ENCODE measurements around the gene TSKS. TPM values are rescaled to one million over a fixed set of nuclear protein-coding genes. Genes with fewer than 3 reads are reported as not detected.

Gene TSKS
- total RNA-seq, 1 donor from 2014 or later = not detected

GRCh38 chr19:49713236-49713845 is 49.8 kb downstream of the TSKS start:
- Mint-ChIP-seq H3K9me3 (peaks cover 3% of the 10 kb centered on the region), H3K4me1 (peaks cover 6% of the 10 kb centered on the region), H3K27ac (ENCODE audit: unreplicated experiment) (no peak overlapping the region), H3K27me3 (ENCODE audit: low read depth) (no peaks in the 10 kb centered on the region), H3K4me3 (no peak overlapping the region), H3K36me3 (ENCODE audit: low read depth) (peaks cover 18% of the 10 kb centered on the region)
- TF ChIP-seq CTCF (conservative IDR thresholded peaks at IDR 0.05) = no peak
- no peak for DNase-seq (ENCODE audit: low read depth, low spot score)

- no peak for TF ChIP-seq CTCF (conservative IDR thresholded peaks at IDR 0.05)
- Mint-ChIP-seq H3K36me3 (ENCODE audit: low read depth) (peaks cover 18% of the 10 kb centered on the region), H3K27me3 (ENCODE audit: low read depth) (no peaks in the 10 kb centered on the region), H3K27ac (ENCODE audit: unreplicated experiment) (no peak overlapping the region), H3K4me1 (peaks cover 2% of the 10 kb centered on the region), H3K9me3 (peaks cover 1% of the 10 kb centered on the region), H3K4me3 (no peak overlapping the region)
- peak; percentile 28 for DNase-seq (ENCODE audit: low read depth, low spot score)
Observed at GRCh38 chr19:49712397-49712859, 50.7 kb downstream of the TSKS start.

- Mint-ChIP-seq H3K9me3 (no peaks in the 10 kb centered on the region), H3K4me1 (no peaks in the 10 kb centered on the region), H3K4me3 (no peak overlapping the region), H3K36me3 (ENCODE audit: low read depth) (peaks cover 18% of the 10 kb centered on the region), H3K27me3 (ENCODE audit: low read depth) (no peaks in the 10 kb centered on the region), H3K27ac (ENCODE audit: unreplicated experiment) (no peak overlapping the region)
- TF ChIP-seq CTCF (conservative IDR thresholded peaks at IDR 0.05) = no peak
- no peak for DNase-seq (ENCODE audit: low read depth, low spot score)
Observed at GRCh38 chr19:49710372-49710951, 52.6 kb downstream of the TSKS start.

DNA sequence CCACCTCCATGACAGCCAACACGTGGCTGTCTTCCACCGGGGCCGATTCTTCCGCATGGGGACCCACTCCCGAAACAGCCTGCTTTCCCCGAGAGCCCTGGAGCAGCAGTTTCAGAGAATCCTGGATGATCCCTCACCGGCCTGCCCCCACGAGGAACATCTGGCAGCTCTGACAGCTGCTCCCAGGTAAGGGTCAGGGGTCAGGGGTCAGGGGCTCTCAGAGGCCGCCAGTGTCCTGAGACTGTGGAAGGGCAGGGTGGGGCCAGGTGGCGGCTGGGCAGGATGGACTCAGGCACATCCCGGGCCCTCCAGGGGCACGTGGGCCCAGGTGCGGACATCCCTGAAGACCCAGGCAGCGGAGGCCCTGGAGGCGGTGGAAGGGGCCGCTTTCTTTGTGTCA is 57.2 kb downstream of the TSKS start:
- H3K27ac Mint-ChIP-seq (ENCODE audit: unreplicated experiment) = no peak overlapping the region
- no peaks in the 10 kb centered on the region for H3K4me1 Mint-ChIP-seq
- no peak for DNase-seq (ENCODE audit: low read depth, low spot score)
- H3K4me3 Mint-ChIP-seq = no peak overlapping the region
- H3K36me3 Mint-ChIP-seq (ENCODE audit: low read depth) = peaks cover 13% of the 10 kb centered on the region
- TF ChIP-seq CTCF (conservative IDR thresholded peaks at IDR 0.05) = no peak
- no peaks in the 10 kb centered on the region for H3K27me3 Mint-ChIP-seq (ENCODE audit: low read depth)
- H3K9me3 Mint-ChIP-seq = no peaks in the 10 kb centered on the region

DNA sequence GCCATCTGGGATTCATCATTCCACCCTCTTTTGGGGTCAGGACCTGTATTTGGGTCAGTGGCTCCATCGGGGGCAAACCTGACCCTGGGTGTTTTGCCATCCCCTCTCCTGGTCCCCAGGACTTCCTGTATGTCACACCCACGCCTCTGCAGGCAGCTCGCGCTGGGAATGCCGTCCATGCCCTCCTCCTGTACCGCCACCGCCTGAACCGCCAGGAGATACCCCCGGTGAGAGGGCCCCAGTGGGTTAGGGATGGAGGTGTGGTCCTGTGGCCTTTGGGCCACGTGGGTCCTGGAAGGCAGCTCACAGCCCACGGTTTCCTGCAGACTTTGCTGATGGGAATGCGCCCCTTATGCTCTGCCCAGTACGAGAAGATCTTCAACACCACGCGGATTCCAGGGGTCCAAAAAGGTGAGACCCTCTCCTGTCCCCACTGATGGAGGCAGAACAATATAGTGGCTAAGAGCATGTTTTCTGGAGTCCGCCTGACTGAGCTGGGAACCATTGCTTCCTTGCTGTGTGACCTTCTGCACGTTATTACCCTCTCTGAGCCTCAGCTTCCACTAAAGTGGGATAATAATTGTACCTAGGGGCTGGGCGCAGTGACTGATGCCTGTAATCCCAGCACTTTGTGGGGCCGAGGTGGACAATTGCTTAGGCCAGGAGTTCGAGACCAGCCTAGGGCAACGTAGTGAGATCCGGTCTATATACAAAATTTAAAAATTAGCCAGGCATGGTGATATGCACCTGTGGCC is 58.0 kb downstream of the TSKS start:
- DNase-seq (ENCODE audit: low read depth, low spot score) = no peak
- Mint-ChIP-seq H3K27me3 (ENCODE audit: low read depth) (no peaks in the 10 kb centered on the region), H3K9me3 (no peaks in the 10 kb centered on the region), H3K27ac (ENCODE audit: unreplicated experiment) (no peak overlapping the region), H3K4me1 (no peaks in the 10 kb centered on the region), H3K36me3 (ENCODE audit: low read depth) (peaks cover 6% of the 10 kb centered on the region), H3K4me3 (no peak overlapping the region)
- no peak for TF ChIP-seq CTCF (conservative IDR thresholded peaks at IDR 0.05)
